Activated T-cell treated with anti-CD3 and anti-CD28 coated beads, Interleukin-2, amount 50 U/mL, for 1 hour (primary cell): ENCODE measurements around the gene SPZ1.
"Not testable (repeated sequence)": the region's sequence is repeated elsewhere in the genome, so short reads cannot be mapped to it uniquely, and the experiment has no call there.

Experiments
- DNase-seq: peaks from one replicate; pipeline ENCODE4 v3.0.0-alpha.2; 2020

Gene SPZ1, protein sequence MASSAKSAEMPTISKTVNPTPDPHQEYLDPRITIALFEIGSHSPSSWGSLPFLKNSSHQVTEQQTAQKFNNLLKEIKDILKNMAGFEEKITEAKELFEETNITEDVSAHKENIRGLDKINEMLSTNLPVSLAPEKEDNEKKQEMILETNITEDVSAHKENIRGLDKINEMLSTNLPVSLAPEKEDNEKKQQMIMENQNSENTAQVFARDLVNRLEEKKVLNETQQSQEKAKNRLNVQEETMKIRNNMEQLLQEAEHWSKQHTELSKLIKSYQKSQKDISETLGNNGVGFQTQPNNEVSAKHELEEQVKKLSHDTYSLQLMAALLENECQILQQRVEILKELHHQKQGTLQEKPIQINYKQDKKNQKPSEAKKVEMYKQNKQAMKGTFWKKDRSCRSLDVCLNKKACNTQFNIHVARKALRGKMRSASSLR

GRCh38 chr5:80319702-80320101 lies at the start of gene SPZ1:
TSS of gene SPZ1 (plus strand) at chr5:80320002. CDS start at chr5:80320216, 214 bp downstream.
- no peak for DNase-seq

DNA sequence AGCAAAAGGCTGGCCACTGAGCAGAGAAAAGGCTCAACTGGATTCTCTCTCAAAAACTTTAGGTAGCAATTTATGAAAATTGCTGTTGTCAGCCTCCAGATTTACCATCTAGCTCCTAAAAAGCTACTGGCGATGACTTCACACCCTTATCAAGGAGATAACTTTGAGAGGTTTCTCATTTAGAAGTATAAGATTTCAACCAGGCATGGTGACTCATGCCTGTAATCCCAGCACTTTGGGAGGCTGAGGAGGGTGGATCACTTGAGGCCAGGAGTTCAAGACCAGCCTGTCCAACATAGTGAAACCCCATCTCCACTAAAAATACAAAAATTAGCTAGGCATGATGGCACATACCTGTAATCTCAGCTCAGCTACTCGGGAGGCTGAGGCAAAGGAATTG lies 49.3 kb upstream of the SPZ1 start:
- not testable (repeated sequence) for DNase-seq

DNA sequence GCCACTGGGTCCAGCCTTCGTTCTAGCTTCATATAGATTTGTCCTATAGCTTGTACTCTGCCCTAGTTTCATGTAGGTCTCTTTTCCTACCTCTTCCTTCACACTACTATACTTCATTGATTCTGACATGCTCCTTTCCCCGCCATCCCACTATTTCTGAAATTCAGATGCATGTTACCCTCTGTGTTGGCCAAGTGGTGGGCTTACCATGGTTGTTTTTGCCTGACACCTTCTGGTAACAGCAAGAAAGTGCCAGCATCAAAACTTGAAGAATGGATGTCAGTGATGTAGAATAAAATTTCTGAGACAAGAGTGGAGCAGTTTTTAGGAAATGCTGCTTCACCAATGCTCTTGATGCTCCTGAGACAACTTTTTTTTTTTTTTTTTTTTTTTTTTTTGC lies 44.5 kb upstream of the SPZ1 start:
- no peak for DNase-seq

DNA sequence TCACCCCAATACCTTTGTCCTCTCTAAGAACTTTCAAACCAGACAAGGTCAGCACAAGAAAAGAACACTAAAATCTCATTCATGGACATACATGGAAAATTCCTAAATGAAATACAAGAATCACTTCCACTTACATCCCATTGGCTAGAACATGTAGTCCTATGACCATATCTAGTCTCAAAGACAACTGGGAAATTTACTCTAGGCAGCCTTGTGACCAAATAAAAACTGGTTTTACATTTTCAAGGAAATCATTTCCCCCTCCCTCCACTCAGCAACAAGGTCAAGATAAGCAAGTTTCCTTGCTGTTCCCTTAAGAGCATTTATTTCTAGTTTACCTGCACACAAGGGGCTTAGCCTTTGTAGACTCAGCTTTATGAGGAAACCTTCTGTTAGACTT lies 43.6 kb upstream of the SPZ1 start:
- no peak for DNase-seq

DNA sequence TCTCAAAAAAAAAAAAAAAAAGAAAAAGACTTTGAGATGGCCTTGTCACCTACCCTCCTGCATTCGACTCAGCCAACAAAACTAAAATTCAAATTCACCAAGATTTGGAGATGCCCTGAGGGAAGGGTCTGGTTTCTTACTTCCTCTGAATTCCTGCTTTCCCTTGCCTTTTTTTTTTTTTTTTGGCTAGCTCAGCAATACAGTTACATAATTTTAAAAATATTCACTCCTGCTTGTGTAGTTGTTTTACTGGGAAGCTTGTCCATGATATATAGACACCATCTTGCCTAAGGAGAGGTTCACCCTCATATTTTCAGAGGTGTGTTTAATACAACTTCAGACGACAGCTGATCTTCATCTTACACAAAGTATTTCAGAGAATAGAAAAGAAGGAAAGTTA lies 42.6 kb upstream of the SPZ1 start:
- DNase-seq = no peak

GRCh38 chr5:80282054-80282453 lies 37.7 kb upstream of the SPZ1 start:
- DNase-seq = no peak

DNA sequence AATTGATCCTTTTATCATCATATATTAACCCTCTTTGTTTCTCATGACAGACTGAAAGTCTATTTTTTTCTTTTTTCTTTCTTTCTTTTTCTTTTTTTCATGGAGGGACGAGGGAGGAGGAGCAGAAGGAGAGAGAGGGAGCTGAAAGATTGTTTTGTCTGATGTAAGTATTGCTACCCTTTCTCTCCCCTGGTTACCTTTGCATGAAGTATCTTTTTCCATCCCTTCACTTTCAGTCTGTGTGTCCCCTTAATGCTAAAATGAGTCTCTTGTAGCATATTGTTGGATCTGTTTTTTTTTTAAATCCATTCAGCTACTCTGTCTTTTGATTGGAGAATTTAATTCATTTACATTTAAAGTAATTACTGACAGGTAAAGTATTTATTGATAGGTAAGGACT lies 36.4 kb upstream of the SPZ1 start:
- DNase-seq = no peak

- DNase-seq = no peak
These were observed 35.1 kb upstream of the SPZ1 start for GRCh38 chr5:80284720-80285119.

GRCh38 chr5:80288177-80288576 lies 31.6 kb upstream of the SPZ1 start:
- no peak for DNase-seq

DNA sequence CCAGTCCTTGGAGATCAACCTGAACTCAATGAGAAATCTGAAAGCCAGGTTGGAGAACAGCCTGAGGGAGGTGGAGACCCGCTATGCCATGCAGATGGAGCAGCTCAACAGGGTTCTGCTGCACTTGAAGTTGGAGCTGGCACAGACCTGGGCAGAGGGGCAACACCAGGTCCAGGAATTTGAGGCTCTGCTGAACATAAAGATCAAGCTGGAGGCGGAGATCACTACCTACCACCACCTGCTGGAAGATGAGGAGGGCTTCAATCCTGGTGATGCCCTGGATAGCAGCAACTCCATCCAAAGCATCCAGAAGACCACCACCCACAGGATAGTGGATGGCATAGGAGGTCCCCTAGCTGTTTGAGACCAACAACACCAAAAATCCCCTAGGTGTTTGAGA lies 30.5 kb upstream of the SPZ1 start:
- DNase-seq = no peak

GRCh38 chr5:80291761-80292160 lies 28.0 kb upstream of the SPZ1 start:
- DNase-seq = no peak

- DNase-seq = no peak
These were observed 23.7 kb upstream of the SPZ1 start for GRCh38 chr5:80296121-80296520.

DNA sequence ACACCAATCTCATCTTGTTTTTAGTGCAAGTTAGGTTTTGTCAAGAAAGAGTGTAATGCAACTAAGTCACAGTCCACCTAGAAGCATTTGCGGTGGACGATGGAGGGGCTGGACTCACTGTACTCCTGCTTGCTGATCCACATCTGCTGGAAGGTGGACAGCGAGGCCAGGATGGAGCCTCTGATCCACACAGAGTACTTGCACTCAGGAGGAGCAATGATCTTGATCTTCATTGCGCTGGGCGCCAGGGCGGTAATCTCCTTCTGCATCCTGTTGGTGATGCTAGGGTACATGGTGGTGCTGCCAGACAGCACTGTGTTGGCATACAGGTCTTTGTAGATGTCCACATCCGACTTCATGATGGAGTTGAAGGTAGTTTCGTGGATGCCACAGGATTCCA lies 20.2 kb upstream of the SPZ1 start:
- DNase-seq = no peak

- no peak for DNase-seq
These were observed 19.7 kb upstream of the SPZ1 start for GRCh38 chr5:80300125-80300524.

GRCh38 chr5:80300796-80301195 lies 19.0 kb upstream of the SPZ1 start:
- not testable (repeated sequence) for DNase-seq

DNA sequence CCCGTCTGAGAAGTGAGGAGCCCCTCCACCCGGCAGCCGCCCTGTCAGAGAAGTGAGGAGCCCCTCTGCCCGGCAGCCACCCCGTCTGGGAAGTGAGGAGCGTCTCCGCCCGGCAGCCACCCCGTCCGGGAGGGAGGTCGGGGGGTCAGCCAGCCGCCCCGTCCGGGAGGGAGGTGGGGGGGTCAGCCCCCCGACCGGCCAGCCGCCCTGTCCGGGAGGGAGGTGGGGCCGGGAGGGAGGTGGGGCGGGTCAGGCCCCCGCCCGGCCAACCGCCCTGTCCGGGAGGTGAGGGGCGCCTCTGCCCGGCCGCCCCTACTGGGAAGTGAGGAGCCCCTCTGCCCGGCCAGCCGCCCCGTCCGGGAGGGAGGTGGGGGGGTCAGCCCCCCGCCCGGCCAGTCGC lies 18.5 kb upstream of the SPZ1 start:
- not testable (repeated sequence) for DNase-seq

- DNase-seq = no peak
These were observed 17.2 kb upstream of the SPZ1 start for GRCh38 chr5:80302636-80303035.

DNA sequence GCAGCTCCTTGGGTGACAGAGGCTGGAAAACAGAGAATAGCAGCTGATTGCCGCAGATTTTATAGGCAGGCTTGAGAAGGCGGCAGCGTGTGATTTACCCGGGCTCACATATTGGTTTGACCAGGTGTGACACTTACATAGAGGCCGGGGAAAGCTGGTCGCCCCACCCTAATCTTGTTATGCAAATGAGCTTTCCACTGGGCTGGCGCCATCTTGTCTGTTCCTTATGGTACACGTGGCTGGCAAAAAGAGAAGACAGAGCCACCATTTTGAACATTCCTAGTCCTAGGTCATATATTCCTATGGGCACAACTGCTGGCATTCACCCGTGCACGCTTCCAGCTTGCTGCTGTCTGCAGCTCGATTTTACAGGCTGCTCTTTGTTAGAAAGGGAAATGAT lies 11.3 kb upstream of the SPZ1 start:
- DNase-seq = no peak

GRCh38 chr5:80309871-80310665 lies 9.7 kb upstream of the SPZ1 start:
- DNase-seq = no peak

- DNase-seq = no peak
These were observed 4.6 kb upstream of the SPZ1 start for GRCh38 chr5:80315244-80315643.

- DNase-seq = no peak
These were observed 1.6 kb upstream of the SPZ1 start for GRCh38 chr5:80318212-80318611.

DNA sequence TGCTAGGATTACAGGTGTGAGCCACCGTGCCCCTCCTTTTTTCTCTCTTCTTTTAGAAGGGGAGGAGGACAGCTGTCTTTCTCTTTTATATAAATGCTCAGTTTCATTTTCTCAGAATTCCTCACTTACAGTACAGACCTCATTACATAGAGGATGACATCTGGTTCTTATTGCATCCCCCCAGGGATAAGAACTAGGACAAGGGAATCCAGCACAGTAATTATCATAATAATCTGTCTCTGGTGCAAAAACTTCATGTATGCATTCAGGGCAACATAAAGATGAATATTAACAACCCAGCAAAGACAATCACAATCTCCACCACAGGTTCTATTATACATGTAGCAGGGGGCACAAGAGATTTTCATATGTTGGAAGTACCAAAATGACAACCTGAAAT lies 5.1 kb downstream of the SPZ1 start:
- no peak for DNase-seq

- DNase-seq = no peak
These were observed 6.7 kb downstream of the SPZ1 start for GRCh38 chr5:80326468-80326867.

- DNase-seq = no peak
These were observed 17.6 kb downstream of the SPZ1 start for GRCh38 chr5:80337379-80337778.
